ENCODE measurements around the gene METTL8.

The METTL8 gene, protein sequence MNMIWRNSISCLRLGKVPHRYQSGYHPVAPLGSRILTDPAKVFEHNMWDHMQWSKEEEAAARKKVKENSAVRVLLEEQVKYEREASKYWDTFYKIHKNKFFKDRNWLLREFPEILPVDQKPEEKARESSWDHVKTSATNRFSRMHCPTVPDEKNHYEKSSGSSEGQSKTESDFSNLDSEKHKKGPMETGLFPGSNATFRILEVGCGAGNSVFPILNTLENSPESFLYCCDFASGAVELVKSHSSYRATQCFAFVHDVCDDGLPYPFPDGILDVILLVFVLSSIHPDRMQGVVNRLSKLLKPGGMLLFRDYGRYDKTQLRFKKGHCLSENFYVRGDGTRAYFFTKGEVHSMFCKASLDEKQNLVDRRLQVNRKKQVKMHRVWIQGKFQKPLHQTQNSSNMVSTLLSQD

DNA sequence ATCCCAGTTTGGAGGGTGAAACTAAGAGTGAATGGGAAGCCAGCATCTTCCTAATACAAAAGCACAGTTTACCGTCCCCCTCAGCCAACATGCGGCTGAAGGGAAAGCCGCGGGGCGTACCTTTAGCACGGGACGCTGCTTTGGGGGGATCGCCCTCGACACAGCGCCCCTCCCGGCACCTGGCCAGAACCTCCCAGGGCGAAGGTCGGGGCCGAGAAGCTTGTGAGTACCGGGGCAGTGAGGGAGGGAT lies at the start of gene METTL8:
TSS of gene METTL8 (minus strand) at position 228 of the 250 bp plus-strand sequence. CDS start 41,805 bp downstream, outside the sequence.
- DNase-seq = no peak

DNA sequence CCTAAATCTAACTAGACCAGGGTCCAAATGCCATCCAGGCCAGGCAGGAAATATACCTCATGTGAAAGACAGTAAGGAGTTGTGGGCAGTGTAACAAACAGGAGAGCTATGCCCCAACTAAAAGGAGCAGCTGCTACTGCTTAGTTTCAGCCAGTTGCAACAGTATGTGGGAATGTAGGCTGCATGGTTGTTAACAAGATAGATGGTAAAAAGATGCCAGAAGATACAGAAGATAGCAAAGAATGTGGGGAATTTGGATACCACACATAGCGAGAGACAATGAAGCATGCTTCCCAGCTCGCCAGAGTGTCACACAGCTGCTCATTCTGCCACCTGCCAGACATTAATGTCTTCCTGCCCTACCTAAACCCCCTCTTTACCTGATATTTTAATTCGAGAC lies 49.1 kb upstream of the METTL8 start:
- DNase-seq = no peak

DNA sequence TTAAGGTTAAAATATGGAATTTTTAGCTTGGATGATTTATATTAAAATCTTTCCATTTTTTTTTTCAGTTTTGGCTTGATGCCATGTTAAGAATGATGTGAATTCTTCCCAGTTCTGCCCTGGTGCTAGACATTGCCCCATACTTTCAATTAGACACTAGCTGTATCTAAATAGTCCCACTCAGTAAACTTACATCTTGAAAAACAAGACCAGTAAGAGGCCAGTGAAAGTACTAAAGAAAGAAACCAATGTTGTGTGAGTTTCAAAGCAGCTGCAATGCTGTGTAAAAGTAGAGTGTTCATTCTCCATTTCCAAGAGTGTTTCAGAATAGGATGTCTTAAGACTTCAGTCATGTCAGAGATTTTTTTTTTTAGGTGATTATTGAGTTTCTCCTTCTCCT lies 48.5 kb upstream of the METTL8 start:
- DNase-seq = no peak

DNA sequence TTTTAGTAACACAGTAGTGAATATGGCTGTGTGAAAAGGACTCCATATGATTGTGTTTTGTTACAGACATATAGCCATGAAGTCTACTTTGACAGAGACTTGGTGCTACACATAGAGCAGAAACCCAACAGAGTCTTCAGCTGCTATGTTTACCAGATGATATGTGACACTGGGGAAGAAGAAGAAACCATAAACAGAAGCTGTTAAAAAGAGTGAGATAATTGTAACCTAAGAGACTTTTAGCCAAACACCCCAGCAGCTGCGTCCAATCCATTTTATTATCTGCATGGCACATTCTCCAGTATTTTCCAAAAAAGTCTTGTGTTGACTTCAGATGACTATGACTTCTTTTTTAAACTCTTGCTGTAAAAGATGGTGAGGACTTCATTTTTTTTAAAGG lies 47.1 kb upstream of the METTL8 start:
- DNase-seq = no peak

DNA sequence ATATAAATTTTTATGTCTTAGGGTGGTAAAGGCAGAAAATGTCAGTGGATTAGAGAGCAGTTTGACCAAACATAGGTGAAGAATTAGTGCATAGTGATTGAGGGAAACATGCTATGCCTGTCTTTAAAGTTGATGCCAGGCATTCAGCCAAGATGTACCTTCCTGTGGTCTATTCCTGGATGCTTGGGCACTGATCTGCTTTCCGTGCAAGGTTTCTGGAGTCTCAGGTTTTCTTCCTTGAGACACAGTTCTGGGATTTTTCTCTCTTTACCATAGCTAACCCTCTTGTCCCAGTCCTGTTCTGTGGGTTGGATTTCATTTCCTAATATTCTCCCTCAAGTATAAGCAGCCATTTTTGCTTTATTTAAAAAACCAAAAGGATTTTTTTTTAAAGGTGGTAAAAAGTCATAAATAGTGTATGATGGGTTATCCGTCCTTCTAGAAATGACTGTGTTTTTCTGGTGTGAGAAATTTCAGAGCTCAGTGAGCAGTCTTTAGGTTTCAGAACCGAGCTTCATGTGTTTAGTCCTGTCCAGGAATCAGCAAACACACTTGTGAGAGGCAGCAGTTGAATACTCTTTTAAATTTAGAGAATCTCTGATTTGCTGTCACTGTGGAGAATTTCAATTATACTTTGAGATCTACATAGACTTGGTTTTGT lies 45.5 kb upstream of the METTL8 start:
- DNase-seq = no peak

DNA sequence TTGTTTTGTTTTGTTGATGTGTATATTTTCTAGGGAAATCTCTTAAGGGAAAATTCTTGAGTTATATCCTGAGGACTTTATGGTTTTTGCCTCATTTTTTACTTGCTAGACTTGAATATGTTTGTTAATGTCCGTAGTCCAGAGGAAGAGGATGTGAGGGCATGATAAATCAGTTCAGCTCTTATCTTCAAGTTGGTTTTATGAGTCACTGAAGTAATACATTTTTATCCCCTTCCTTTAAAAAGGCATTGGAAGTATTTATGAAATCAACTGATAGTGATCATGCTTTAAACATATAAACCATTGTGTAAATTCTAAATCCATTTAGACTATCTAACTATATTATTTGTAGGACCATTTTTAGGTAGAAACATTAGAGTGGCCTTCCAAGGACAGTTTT lies 44.6 kb upstream of the METTL8 start:
- DNase-seq = no peak

DNA sequence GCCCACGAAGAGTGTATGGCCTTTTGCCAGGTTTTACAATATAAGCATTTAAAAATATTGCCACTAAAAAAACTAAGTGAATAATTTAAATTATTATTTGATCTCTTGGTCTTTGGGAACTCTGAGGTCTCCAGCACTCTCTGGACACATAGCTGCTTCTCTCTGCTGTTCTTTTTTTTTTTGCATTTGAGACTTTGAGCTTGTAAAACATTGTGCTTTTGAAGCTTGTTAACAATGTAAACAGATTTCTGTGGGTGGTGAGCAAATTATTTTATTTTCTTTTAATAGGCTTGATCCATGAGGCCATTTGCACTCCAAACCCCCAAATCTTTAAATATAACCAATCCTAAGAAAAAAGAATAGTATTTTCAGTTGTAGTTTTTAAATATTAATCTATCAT lies 42.2 kb upstream of the METTL8 start:
- DNase-seq = no peak

DNA sequence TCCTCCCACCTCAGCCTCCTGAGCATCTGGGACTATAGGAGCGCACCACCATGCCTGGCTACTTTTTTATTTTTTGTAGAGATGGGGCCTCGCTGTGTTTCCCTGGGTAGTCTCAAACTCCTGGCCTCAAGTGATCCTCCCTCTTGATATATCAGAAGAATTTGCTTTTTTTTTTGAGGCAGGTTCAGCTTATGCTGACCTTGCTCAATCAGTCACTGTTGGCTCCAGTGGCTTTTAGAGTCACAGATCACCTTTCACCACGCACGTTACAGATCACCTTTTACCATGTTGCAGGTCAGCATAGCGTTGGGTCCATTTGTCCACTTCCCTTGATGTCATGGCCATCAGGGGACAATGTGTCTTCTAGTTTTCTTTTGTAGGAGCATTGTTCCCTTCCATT lies 36.3 kb upstream of the METTL8 start:
- DNase-seq = no peak

DNA sequence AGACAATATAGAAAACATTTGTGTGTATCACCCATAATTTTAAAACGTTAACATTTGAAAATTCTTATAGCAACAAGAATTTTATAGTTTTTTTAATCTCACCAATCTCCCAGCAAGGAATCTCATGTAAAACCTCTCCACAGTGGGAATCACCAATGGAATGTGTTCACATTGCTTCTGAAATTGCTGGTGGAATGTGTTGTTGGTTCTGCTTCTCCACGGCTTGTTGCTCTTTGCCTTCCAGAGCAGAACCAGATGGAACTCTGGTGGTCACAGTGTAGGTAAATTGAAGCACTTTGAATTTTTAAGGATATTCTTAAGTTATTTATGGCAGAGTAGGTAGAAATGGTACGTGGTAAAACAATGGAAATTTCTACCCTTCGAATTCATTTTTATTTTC lies 35.4 kb upstream of the METTL8 start:
- DNase-seq = no peak

DNA sequence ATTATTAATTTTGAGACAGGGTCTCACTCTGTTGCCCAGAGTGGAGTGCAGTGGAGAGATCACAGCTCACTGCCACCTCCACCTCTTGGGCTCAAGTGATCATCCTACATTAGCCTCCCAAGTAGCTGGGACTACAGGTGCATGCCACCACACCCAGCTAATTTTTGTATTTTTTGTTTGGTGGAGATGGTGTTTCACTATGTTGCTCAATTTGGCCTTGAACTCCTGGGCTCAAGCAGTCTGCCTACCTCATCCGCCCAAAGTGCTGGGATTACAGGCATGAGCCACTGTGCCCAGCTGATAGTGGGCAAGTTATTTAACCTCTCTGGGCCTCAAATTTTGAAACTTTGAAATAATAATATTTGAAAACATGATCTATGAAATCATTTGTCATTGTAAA lies 26.7 kb upstream of the METTL8 start:
- DNase-seq = no peak

DNA sequence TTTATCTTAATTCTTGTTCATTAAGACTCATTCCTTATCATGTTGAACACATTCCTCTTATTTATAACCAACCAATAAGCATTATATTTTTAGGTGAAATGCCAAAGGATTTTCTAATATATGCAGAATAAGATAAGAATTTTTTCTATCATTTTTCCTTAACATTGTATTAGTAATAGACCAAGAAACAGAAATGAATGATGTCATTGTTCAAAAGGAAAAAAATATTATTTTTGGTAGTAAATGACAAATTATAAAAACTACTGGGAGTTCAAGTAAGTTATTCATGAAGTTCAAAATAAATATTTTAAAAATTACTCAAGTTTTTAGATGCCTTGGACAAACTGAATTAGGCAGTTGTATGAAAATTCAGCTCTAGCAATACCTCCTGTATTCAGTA lies 25.7 kb upstream of the METTL8 start:
- DNase-seq = no peak

DNA sequence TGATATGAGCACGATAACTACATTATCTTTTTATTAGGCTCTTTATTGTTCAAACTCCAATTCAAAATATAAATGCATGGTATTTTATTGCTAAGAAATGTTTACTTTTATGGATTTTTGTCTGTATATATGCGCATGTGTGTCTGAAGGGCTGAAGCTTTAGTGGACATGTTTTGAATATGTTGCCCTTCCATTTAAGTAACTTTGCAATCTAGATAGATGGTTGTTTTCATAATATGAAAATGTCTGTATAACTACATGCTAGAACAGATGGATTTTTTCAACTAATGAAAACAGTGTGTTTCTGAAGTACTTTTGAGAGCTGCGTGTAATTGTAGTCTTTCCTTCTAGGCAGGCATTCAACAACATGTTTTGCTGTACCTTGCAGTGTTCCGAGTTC lies 19.0 kb upstream of the METTL8 start:
- no peak for DNase-seq

DNA sequence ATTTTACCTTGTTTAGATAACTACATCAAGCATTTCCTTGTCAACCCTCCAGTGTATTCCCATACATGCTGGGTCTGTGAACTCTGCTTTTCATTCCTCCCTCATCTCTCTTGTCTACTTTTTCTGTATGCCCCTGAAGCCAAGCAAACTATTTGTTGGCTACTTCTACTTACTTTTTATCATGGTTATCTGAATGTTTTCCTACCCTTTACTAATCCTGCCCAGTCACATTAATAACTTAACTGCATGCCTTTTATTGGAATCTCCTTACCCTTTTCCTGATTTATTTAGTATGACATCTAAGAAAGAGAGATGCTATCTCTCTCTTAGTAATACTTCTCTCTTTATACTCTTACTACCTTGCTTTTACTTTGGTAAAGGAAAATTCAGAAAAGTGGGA lies 17.3 kb upstream of the METTL8 start:
- DNase-seq = no peak

DNA sequence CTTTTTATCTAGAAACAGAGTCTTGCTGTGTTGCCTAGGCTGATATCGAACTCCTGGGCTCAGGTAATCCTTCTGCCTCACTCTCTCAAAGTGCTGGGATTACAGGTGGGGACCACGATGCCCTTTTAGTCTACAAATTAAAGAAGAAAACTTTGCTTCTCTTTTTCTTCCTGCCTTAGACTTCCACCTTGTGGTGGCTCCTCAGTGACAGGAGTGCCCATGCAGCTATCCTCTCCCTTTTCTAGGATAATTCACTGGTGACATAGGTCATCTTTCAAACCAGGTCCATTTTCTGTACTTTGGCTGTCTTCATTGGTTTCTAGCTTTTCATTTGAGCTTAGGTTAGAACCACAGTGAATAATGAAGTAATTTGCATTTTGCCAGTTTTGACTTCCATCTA lies 13.9 kb upstream of the METTL8 start:
- DNase-seq = no peak

DNA sequence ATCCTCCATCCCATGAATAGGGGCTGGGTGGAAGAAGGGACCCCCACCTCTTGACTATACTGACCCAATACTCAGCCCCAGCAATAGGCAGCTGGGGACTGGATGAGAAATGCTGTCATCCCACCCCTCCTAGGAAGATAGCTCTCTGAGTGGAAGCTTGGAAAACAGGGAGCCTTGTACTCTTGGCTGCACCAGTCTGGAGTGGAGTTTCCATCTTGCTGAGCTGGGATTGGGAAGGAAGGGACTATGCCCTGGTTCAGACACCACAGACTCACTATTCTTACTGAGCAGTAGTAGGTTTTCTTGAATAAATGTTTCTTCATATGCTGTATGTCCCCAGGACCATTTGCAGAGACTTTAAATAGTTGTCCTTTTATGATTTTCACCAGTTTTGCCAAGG lies 7.7 kb upstream of the METTL8 start:
- DNase-seq = no peak

DNA sequence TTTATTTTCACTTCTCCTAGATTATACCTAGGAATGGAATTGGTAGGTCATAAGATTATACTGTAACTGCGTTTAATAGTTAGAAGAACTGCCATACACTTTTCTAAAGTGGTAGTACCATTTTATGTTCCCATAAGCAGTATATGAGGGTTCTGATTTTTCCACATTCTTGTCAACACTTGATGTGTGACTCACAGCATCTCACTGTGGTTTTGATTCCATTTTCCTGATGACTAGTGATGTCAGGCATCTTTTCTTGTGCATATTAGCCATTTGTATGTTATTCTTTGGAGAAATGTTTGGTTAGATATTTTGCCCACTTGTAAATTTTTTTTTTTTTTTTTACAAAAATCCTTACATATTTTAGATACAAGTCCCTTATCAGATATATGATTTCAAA lies 2.5 kb upstream of the METTL8 start:
- DNase-seq = no peak

DNA sequence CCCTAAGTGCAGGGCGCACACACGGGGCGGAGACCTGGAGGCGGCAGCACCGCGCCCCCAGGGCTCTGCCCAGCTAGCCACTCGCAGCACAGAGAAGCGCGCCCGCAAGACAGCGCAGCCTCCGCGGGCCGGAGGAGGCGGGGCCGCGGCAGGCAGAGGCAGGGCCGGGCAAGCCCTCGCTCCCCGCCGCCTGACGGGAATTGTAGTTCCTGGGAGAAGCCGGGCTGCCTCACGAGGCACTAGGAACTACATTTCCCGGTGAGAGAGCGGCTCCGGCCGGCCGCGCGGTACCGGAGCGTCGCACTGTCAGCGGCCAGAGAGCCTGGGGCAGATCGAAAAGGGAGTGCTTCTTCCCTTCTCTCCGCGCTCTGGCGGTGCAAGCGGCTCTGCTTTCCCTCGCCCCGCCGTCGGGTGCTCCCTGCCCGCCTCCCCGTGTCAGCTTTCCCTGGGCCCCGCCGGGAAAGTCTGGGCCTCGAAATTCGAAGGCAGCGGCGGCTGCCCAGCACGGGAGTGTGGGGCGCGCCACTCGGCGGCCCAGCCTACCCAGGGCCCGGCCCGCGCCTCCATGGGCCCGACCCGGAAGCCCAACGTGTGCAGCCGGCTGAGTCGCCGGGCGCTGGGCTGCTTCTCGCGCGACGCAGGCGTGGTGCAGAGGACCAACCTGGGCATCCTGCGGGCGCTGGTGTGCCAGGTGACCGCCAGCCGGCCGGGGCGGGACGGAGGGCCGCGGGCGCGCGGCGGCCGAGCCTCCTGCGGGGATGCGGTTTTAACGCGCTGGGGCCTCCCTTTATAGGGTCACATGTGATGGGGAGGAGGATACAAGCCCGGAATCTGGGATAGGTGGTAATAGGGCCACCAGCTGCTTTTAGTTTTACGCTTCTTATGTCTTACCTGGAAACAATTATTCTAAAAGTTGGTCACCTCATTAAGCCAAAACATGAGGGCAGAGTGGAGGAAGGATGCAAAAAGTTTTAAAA lies 511 bp upstream of the METTL8 start, which contains the start of gene DCAF17:
TSS of gene DCAF17 (plus strand) at position 214 of the 977 bp plus-strand sequence. CDS start at position 566, 352 bp downstream.
- DNase-seq = peak; percentile 96

DNA sequence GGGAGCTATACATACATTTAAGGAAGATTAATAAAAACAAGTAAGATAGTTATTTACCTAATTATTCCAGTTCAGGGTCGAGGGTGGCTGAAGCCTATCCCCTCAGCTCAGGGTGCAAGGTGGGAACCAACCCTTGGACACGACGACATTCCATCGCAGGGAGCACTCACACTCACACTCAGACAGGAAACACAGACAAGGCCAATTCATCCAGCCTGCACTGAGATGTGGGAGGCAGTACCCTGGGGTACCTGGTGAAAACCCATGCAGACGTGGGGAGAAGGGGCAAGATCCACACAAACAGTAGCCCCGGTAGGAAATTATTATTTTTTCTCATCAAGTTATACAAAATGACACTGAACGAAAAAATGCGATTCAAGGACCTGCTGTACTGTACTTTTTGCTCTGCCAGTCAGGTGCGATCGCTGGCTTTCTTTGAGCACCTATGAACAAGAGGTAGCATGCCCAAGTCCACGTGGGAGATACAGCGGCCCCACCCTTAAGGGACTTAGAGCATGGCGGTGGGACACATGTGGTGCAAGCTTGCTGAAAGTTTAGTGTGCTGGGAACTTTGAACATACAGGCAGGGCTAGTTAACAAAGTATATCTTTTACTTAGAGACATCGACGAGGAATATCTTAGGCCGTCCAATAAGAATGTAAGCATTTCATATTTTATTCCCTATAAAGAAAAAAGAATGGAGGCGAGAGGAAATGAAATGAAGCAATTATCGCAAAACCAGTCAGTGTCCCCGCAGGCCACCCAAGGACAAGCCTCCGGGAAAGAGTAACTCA lies 624 bp downstream of the METTL8 start:
- DNase-seq = peak; percentile 11

DNA sequence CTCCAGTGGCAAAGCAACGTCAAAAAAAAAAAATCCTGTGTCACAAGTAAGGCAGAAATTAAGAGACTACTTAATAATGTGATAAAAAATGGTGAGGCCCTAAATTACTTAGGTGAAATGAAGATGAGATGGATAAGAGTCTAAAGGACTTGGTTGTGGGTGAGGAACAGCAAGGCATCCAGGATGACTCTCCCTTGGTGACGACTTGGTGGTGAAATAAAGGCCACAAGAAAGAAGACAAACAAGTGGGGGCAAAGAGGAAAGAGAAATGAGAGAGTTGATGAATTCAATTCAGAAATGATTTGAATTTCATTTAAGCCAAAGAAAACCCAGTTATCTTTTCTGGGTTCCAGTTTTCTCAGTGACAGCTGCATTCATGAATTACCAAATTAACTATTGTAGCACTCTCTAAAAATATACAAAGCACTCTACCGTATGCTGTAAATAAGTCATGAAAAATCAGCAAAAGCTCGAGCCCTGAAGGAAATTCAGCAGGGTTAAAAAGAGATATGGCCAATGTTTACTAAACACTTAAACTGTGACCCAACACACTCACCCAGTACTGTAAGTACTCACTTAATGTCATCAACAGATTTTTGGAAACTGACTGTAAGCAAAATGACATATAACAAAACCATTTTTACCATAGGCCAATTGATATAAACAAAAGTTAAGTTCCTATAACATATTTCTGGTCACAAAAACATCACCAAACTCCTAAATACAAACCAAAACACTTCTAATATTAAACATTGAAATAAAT lies 1.4 kb downstream of the METTL8 start:
- DNase-seq = no peak

DNA sequence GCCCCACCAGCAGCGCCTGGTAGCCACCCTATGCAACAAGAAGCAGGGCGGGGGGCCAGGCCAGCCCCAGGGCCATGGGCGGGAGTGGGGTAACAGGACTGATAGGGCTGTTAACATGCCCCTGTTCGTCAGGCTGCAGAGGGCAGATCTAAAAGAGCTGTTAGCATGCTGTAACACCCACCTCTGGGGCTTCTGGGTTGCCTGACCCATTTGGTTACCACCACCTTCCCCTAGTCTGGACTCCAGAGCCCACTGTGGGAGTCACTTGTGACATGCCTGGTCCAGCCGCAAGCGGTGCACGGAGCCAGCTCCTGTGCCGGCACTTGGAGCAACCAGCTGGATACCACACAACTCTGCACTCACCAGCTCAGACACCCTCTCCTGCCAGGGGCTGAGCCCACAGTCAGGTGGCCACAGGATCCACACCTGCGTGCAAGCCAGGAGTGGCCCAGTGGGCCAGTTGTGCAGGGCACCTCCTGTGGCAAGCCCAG lies 2.1 kb downstream of the METTL8 start:
- DNase-seq = no peak

DNA sequence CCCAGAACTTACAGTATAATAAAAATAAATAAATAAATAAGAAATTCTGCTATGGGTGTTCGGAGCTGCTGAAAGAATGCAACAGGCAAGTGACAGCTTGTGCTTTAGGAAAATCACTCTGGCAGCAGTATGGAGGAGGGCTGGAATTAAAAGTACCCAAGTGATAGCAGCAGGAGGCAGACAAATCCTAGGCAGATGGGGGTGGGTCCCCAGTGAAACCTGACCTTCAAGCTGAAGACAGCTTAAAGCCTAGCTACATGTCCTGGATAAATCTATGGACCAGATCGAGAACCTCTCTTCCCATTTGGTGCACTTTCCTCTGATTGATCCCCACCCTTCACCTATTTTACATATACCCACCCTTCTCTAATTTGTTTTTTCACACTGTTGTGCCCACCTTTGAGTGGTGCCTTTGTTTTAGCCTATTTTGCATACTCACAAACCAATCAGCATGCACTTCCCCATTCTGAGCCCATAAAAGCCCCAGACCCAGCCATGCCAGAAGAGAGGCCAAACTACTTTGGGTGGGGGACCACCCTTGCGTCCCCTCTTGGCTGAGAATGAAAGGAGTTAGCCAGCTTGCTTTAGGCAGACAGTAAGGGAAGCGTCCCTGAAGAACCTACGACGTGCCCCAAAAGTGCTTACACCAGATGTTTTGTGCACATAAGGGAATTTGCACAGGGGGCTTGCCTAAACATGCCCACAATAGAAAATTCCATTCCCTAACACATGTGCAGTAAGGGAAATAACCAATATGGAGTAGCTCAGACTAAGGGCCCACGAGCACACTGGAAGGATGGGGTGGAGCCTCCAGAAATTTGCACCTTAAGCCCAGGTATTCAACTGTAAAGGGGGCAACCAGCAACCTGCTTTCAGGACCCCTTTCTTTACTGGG lies 3.0 kb downstream of the METTL8 start:
- no peak for DNase-seq

All from NCI-H774 (cell line).